ENCODE results near the gene PSMD1.

DNA sequence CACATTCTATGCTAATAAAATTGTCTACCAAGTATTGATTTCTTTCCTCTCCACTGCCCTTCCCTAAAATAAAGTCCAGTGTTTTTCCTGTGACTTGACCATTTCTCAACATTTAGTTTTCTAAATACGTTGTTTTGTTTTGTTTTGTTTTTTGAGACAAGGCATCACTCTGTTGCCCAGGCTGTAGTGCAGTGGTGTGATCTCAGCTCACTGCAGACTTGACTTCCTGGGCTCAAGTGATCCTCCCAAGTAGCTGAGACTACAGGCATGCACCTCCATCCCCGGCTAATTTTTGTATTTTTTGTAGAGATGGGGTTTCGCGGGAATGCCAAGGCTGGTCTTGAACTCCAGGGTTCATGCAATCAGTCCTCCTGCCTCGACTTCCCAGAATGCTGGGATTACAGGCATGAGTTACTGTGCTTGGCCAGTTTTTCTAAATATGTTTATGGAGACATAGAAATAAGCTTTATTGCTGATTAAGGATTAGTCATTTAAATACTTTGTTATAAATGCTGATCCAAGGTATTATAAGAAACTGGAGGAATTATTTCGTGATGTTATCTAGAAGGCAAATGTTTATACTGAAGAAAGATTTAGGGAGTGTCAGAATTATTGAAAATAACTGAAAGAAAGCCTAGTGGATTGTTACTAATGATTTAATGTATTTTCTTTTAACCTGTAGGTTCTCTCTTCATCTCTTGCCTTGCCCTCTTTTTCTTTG is 73.8 kb downstream of the PSMD1 start:
- TF ChIP-seq POLR2AphosphoS5 (IDR thresholded peaks at IDR 0.05): no peak
- TF ChIP-seq, protein P1, sequence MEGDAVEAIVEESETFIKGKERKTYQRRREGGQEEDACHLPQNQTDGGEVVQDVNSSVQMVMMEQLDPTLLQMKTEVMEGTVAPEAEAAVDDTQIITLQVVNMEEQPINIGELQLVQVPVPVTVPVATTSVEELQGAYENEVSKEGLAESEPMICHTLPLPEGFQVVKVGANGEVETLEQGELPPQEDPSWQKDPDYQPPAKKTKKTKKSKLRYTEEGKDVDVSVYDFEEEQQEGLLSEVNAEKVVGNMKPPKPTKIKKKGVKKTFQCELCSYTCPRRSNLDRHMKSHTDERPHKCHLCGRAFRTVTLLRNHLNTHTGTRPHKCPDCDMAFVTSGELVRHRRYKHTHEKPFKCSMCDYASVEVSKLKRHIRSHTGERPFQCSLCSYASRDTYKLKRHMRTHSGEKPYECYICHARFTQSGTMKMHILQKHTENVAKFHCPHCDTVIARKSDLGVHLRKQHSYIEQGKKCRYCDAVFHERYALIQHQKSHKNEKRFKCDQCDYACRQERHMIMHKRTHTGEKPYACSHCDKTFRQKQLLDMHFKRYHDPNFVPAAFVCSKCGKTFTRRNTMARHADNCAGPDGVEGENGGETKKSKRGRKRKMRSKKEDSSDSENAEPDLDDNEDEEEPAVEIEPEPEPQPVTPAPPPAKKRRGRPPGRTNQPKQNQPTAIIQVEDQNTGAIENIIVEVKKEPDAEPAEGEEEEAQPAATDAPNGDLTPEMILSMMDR (IDR thresholded peaks at IDR 0.05): no peak
